GM18508 (cell line): ENCODE results near the gene PDCD1LG2.
A peak's percentile ranks its signal among the peaks of the same experiment; 100 is the strongest.
"Not testable (repeated sequence)": the region's sequence is repeated elsewhere in the genome, so short reads cannot be mapped to it uniquely, and the experiment has no call there.

Experiments
- ATAC-seq: cut with Tn5 transposase; IDR thresholded peaks from one replicate; pipeline ENCODE4 v1.9.1; 2021; ENCODE audit warnings: moderate number of reproducible peaks; ENCODE audit not compliant: insufficient read depth, unreplicated experiment

The PDCD1LG2 gene

DNA sequence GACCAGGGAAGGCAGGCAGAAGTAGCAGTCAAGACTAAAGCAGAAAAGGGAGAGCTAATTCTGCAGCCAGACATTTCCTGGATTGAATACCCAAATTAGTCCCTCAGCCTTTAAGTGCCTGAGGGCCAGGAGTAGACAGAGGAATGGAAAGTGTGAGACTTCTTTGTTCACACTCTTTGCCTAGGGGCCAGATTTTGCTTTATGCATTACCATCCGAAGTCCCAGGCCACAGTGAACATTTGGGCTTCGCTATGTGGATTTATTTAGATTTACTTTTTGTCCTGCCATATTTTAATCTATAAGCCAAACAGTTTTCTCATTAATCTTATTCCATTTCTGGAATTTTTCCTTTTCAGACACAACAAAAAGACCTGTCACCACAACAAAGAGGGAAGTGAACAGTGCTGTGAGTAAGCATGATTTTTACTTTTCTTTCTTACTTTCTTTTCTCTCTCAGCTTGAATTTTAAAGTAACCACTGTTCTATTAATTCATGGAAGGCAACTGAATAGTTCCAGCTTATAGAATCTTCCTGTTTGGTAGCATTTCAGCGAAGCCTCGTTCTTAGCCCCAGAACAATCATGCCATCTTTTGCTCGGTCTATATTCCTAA, 52.6 kb downstream of the PDCD1LG2 start:
- ATAC-seq = no peak

DNA sequence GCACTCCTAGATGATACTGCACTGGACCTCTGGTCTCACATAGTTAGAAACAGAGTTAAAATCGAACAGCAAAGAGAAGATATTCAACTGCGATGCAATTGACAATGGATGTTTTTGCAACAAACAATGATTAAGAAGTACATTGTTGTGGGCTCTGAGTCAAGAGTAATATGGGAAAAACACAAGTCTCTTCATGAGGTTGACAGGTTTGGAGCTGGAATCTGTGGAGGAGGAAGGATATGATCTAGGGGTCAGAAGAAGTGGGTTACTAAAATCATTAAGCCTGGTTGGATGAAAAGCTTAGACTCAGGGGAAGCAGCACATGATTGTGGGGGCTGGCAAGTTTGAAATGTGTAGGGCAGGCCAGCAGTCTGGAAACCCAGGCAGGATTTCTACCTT, 53.1 kb downstream of the PDCD1LG2 start:
- no peak for ATAC-seq

DNA sequence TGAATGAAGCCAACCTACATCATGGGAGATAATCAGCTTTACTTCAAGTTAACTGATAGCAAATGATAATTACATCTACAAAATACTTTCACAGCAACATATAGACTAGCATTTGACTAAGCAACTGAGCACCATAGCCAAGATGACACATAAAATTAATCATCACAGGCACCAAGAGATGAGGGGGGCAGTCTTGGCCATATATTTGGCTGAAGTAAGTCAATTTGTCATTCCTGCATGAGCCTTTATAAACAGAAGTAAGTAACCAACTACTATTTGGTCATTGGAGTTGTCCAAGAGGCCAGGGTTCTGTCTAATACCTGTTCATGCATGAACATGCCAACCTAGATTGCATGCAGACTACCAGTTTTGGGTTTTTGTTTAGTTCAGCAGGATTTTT, 53.6 kb downstream of the PDCD1LG2 start:
- ATAC-seq = no peak

DNA sequence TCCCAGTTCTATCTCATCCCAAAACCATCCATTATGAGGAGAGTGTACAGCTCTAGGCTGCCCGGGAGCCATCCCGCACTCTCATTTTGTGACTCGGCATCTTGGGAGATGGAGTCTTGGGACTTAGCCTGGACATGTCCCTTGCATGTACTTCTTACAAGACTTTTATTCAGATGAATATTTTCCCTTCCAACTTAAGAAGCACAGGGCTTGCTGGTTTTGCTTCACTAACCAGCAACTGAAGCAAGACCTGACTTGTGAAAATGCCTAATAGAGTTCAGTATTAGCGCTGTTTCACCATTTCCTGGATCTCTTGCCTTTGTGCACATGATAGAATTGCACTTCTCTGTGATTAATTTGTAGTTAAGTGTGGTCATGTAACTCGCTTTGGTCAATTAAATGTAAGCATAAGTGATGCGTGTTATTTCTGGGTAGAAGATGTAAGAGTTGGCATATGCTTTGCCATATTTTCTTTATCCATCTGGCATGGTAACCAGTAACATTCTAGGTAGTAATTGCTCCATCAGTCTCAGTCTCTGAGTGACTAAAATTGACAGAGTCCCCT, 55.8 kb downstream of the PDCD1LG2 start:
- peak; percentile 41 for ATAC-seq

DNA sequence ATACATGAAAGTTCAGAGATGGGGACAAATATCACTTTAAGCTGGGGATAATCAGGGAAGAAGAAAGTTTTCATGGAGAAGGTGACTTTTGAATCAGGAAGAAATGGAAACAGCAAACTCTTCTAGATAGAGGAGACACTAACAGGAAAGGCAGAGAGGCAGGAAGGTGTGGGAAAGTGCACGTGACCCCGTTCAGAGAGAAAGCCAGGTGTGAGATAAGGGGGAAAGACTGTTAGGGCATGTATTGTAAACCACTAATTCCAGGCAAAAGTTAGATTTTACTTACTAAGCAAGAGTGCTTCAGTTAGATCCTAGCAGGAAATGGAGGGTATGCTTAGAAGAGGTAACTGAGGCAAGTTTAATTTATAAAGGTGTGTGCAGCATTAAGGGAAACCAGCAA, 58.5 kb downstream of the PDCD1LG2 start:
- ATAC-seq = no peak

DNA sequence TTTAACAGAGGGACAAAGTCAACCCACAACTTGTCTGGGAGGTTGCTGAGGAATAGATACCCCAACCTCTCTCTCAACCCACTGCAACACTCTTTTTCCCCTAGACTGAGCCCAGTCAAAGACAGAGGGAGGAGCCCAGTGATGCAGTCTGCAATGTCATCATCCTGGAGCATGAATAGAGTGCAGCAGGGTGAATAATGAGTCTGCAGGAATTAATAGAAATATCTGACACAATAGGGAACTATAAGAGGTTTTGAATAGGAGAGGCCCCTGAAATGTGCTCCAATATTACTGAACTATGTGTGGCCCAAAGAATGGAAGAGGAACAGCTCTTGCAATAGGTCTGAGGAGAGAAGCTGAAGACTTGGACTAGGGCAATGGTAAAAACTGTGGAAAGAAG, 59.1 kb downstream of the PDCD1LG2 start:
- ATAC-seq = no peak

DNA sequence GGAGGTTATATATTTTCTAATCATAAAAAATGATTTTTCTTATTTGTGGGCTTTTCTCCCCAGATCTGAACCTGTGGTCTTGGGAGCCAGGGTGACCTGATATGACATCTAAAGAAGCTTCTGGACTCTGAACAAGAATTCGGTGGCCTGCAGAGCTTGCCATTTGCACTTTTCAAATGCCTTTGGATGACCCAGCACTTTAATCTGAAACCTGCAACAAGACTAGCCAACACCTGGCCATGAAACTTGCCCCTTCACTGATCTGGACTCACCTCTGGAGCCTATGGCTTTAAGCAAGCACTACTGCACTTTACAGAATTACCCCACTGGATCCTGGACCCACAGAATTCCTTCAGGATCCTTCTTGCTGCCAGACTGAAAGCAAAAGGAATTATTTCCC, 59.6 kb downstream of the PDCD1LG2 start:
- no peak for ATAC-seq

DNA sequence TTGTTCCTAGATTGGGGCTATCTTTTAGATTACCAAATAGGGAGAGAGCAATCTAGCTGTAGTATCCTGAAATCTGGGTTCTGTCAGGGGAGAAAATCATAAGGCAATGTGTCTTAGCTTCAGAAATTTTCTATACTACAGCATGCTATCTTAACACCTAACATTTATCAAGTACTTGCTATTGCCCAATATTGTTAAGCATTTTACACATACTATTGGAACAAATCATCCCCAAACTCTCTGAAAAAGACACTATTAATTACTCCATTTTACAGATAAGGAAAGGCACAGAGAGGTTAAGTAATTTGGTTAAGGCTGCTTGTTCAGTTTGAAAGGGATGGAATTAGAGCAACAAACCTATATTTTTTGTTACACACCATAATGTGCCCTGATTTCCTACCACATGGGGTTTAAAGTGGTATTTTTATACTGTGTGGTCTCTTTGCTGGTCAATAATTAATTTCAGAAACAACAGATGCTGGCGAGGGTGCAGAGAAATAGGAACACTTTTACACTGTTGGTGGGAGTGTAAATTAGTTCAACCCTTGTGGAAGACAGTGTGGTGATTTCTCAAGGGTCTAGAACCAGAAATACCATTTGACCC, 61.4 kb downstream of the PDCD1LG2 start:
- ATAC-seq = no peak

DNA sequence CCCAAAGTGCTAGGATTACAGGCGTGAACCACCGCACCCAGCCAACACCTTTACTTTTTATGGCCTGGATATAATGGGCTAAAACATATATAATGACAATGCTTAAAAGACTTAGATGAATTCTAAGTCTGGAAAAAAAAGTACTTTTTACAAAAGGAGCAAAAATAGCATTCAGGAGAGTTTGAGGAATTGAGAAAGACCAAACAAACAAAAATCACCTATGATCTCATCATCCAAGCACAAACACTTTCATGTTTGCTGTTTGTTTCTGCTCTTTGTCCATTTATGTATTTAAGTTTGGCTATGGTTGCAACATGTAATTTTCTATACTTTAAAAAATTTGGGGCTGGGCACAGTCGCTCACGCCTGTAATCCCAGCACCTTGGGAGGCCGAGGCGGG, 63.8 kb downstream of the PDCD1LG2 start:
- no peak for ATAC-seq

DNA sequence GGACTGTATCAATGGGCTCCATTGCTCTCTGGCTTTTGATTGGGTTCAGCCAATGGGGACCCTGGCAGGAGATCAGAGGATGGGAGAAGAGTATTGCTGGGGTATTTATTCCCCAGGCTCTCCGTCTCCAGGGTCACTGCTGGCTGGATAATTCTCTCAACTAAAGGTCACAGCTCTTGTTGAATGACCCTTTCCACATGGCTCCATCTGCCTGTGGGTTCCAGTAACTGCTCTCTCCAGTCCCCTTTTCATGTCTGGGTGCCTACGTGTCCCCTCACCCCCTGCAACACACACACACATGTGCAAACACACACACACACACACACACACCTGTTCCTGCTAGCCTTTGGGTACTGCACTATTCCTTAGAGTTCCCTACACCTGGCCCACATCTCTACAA, 64.7 kb downstream of the PDCD1LG2 start:
- ATAC-seq = no peak

DNA sequence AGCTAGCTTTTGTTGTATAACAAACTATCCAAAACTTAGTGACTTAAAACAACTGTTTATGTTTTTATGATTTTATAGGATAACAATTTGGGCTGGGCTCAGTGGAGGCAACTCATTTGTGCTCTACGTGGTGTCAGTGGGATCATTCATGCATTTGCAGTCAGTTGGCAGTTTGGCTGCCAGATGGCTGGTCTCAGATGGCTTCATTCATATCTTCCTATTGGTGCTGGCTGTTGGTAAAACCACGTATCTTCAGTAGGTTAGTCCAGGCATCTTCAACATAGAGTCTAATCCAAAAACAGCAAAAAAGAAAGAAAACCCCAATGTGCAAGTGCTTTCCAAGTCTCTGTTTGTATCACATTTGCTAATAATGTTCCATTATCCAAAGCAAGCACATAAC, 66.9 kb downstream of the PDCD1LG2 start:
- ATAC-seq = no peak

DNA sequence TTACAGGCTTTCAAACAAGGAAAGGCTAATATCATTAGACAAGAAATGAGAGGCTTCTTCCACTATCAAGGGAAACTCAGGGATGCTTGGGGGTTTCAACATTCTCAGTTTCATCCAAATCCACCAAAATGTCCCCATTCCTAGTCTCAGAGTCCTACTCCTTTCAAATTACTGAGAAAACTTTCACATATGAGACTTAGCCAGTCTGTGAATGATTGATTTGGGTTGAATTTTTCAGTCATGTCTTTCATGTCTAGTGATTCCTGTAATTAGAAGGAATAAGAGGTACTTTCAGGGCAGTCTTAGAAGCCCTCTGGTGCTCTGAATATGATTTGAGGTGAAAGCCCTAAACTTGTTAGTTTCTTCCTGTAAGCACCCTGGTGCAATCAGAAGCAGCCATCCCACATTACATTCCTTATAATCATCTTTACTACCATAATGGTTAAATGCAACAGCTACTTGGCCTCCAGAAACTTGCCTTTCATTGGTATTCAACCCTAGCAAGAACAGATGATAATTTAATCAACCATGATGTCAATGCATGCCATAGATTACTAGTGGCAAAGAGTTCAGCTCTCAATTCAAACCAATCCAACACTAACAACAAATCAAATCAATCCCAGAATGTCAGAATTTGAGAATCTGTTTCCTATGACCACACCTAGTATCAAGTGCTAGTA, 67.8 kb downstream of the PDCD1LG2 start:
- no peak for ATAC-seq

DNA sequence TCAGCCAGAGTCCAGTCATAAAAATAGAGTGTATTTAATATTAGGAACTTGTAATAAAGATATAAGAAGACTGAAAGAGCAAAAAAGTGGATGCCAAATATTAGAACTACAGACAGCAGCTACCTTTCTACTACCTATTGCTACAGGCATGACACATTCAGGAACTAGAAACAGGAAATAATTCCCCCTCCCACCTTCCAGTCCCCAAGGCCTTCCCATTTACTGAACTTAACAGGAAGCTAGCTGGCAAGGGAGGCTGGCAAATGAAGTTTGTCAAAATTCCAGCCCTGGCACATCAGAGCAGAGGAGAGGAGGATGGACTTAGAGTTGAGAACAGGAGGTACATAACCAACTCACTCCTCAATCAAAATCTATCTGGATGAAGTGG, 68.4 kb downstream of the PDCD1LG2 start:
- ATAC-seq = no peak

DNA sequence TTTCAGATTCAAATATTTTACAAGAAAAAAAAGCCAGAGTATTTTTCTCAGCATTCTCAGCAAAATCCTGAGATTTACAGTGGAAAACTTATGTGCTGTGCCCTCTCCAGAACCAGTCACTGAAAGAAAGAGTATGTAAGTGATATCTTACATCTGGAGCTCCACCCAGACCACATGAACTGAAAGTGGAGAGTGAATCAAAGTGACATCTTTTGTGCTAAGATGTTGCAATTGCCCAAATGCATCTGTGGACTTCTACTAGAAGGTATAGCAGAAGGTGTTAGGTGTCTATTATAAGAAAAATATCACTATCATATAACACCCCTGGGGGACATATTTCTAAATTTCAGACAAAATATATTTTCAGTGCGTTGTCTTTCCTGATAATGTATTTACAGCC, 69.5 kb downstream of the PDCD1LG2 start:
- ATAC-seq = no peak

DNA sequence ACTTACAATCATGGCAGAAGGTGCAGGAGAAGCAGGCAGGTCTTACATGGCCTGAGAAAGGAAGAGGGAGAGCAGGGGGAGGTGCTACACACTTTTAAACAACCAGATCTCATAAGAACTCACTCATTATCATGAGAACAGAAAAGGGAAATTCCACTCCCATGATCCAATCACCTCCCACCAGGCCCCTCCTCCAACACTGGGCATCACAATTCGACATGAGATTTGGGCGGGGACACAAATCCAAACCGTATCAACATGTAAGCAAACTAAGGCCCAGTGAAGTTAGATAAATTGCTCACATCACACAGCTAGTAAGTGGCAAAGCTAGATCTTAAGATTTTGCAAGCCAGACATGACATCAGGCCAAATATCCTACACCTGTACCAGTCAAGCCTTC, 70.3 kb downstream of the PDCD1LG2 start:
- ATAC-seq = no peak

DNA sequence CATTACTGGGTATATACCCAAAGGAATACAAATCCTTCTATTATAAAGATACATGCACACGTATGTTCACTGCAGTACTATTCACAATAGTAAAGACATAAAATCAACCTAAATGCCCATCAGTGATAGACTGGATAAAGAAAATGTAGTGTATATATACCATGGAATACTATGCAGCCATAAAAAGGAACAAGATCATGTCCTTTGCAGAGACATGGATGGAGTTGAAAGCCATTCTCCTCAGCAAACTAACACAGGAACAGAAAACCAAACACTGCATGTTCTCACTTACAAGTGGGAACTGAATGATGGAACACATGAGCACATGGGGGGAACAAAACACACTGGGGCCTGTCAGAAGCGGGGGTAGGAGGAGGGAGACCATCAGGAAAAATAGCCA, 71.4 kb downstream of the PDCD1LG2 start:
- ATAC-seq = not testable (repeated sequence)

DNA sequence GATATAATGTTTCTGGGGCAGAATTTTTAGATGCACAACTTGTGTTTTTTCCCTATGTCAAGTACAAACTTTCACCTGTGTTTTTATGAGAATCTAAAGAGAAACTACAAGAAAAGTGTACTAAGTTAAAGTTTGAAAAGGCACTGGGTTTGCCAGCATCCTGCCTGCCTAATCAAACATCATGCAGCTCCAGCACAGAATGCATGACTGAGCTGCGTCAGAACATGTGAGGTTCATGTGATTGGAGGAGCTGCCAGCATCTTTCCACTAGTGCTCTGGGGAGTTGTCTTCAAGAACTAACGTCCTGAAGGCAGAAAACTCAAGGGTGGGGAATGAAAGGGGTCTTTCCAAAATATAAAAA, 72.5 kb downstream of the PDCD1LG2 start:
- ATAC-seq = peak; percentile 35

DNA sequence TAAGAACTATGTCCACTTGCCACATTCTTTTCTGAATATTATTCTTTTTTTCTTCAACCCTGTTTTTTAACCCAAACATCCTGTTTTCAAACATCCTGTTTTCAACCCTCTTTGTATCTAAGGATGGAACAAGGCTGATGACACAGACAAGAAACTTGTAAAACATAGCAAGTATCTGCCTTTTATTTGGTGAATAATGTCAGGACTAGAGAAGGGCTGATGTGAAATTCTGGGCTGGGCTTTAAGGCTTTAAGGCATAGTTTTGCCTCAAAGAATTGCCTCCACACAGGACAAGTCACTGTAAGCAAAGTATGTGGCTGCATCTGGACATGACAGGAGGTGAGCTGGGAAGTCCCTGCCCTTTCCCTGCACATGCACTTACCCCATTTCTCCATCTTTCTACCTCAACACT, 76.1 kb downstream of the PDCD1LG2 start:
- no peak for ATAC-seq

DNA sequence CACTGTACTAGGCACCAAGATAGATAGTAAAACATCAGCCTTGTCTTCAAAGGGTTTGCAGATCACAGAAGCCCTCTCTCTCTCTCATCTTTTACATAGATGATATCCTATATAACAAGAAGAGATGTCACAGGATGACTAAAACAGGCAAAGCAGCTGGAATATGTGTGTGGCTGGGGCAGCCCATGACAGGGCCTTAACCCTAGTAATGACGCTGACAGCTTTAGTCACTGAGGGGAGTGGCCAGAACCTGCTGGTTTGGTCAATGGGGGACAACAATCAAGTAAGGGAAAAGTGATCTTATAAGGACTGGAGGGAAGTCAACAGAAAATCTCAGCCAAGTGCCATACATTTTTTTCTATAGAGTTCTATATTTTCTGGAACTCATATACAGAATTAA, 76.7 kb downstream of the PDCD1LG2 start:
- ATAC-seq = no peak

DNA sequence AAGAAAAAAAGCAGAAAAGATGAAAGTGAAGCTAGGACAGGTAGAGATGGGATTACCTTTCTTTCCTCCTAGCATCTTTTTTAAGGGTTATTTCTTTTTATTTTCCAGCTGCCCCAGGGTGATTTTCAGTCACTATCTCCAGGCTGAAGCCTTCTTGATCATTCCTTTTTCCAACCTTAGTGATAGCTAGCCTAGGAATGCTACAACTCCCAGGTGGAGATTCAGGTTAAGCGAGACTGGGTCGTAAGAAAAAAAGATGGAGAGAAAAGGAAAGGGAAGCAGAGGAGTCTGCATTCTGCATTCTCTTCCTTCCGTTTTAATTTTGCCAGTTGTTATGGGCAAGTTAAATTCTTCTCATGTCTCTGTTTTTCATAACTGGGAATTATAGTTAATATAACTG, 81.9 kb downstream of the PDCD1LG2 start:
- ATAC-seq = no peak

DNA sequence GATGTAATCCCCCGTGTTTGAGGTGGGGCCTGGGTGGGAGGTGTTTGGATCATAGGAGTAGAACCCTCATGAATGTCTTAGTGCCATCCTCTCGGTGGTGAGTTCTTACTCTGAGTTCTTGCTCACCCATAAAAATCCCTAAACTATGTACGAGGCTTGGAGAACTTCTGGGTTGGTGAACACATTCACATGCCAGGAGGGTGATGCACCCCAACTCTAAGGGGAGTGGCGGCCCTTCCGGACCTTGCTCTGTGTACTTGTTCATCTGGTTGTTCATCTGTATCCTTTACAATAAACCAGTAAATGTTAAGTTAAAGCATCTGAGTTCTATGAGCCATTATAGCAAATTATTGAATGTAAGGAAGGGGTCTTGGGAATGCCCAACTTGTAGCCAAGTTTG, 82.6 kb downstream of the PDCD1LG2 start:
- no peak for ATAC-seq

DNA sequence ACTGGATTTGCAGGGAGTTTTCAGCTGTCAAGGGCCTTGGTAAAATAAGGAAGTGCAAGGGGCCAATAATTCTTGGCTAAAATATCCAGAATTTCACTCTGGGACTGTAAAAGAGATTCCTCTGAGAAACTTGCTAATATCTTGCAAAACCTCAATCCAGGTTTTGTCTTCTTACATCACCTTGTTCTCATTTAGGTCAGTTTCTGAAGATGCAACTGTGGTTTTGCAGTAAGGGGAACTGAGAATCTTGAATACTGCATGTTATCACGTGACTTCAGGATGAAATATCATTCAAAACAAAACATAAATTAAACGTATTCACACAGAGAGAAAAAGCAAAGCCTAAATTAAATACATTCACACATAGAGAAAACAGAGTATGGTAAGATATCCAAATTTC, 83.6 kb downstream of the PDCD1LG2 start:
- ATAC-seq = no peak
